ENCODE data around the gene A2M.

A2M gene

GRCh38 chr12:9112076-9112853 lies 3.5 kb downstream of the A2M start:
- DNase-seq (ENCODE audit: low read depth), result no peak
- no peak for TF ChIP-seq CTCF (IDR thresholded peaks at IDR 0.05; ENCODE audit: insufficient read depth, low read depth, low read length, missing control alignments)
- no peak overlapping the region for H3K4me3 ChIP-seq (ENCODE audit: low read depth, low read length)

GRCh38 chr12:9111525-9111924 lies 4.2 kb downstream of the A2M start:
- no peak for TF ChIP-seq CTCF (IDR thresholded peaks at IDR 0.05; ENCODE audit: insufficient read depth, low read depth, low read length, missing control alignments)
- H3K4me3 ChIP-seq (ENCODE audit: low read depth, low read length), result no peak overlapping the region
- no peak for DNase-seq (ENCODE audit: low read depth)

- no peak overlapping the region for H3K4me3 ChIP-seq (ENCODE audit: low read depth, low read length)
- TF ChIP-seq CTCF (IDR thresholded peaks at IDR 0.05; ENCODE audit: insufficient read depth, low read depth, low read length, missing control alignments), result no peak
- DNase-seq (ENCODE audit: low read depth), result no peak
These were observed 5.8 kb downstream of the A2M start for GRCh38 chr12:9109737-9110491.

GRCh38 chr12:9109213-9109522 lies 6.6 kb downstream of the A2M start:
- no peak for TF ChIP-seq CTCF (IDR thresholded peaks at IDR 0.05; ENCODE audit: insufficient read depth, low read depth, low read length, missing control alignments)

GRCh38 chr12:9108504-9109212 lies 7.1 kb downstream of the A2M start:
- no peak for DNase-seq (ENCODE audit: low read depth)

More at GRCh38 chr12:9109213-9109522, 6.6 kb downstream of the A2M start:
- no peak for DNase-seq (ENCODE audit: low read depth)
- H3K4me3 ChIP-seq (ENCODE audit: low read depth, low read length), result no peak overlapping the region

GRCh38 chr12:9107542-9107873 lies 8.2 kb downstream of the A2M start:
- no peak for TF ChIP-seq CTCF (IDR thresholded peaks at IDR 0.05; ENCODE audit: insufficient read depth, low read depth, low read length, missing control alignments)
- no peak for DNase-seq (ENCODE audit: low read depth)
- H3K4me3 ChIP-seq (ENCODE audit: low read depth, low read length), result no peak overlapping the region

More at GRCh38 chr12:9108504-9109212, 7.1 kb downstream of the A2M start:
- no peak overlapping the region for H3K4me3 ChIP-seq (ENCODE audit: low read depth, low read length)
- no peak for TF ChIP-seq CTCF (IDR thresholded peaks at IDR 0.05; ENCODE audit: insufficient read depth, low read depth, low read length, missing control alignments)
